Measurements from ENCODE around the gene ZNF23.
"Not testable (repeated sequence)": the region's sequence is repeated elsewhere in the genome, so short reads cannot be mapped to it uniquely, and the experiment has no call there.

ZNF23 gene

GRCh38 chr16:71461686-71462648, at the start of gene ZNF23:
TSS of gene ZNF23 (minus strand) at chr16:71462247. CDS start at chr16:71456796, 5,451 bp downstream.
- H3K9me3 Mint-ChIP-seq: no peaks in the 10 kb centered on the region
- H3K4me3 Mint-ChIP-seq: peak within 1 kb of the TSS; percentile 97
- DNase-seq (ENCODE audit: low spot score in 2 of 2): peak; percentile 71 to 88
- peak within 1 kb of the TSS; percentile 97 for H3K27ac Mint-ChIP-seq
- ATAC-seq: peak; percentile 100
- peaks cover 19% of the 10 kb centered on the region for H3K4me1 Mint-ChIP-seq
- H3K36me3 Mint-ChIP-seq: no peaks in the 10 kb centered on the region

- Mint-ChIP-seq H3K4me1 (no peaks in the 10 kb centered on the region), H3K9me3 (no peaks in the 10 kb centered on the region), H3K27ac (no peak overlapping the region), H3K36me3 (no peaks in the 10 kb centered on the region), H3K4me3 (no peak overlapping the region)
- DNase-seq (ENCODE audit: low spot score in 2 of 2) (no peak), ATAC-seq (no peak)
These were observed 45.0 kb upstream of the ZNF23 start for GRCh38 chr16:71507061-71507460.

- Mint-ChIP-seq H3K9me3 (no peaks in the 10 kb centered on the region), H3K4me1 (no peaks in the 10 kb centered on the region), H3K4me3 (no peak overlapping the region), H3K36me3 (no peaks in the 10 kb centered on the region), H3K27ac (no peak overlapping the region)
- ATAC-seq (no peak), DNase-seq (ENCODE audit: low spot score in 2 of 2) (no peak)
These were observed 42.9 kb upstream of the ZNF23 start for GRCh38 chr16:71504901-71505300.

- H3K9me3 Mint-ChIP-seq; ATAC-seq; H3K4me3 Mint-ChIP-seq; DNase-seq (ENCODE audit: low spot score in 2 of 2); H3K4me1 Mint-ChIP-seq; H3K27ac Mint-ChIP-seq; H3K36me3 Mint-ChIP-seq: not testable (repeated sequence)
These were observed 42.0 kb upstream of the ZNF23 start for GRCh38 chr16:71504051-71504450.

- DNase-seq (ENCODE audit: low spot score in 2 of 2) (no peak), ATAC-seq (no peak)
- no peaks in the 10 kb centered on the region for H3K9me3 Mint-ChIP-seq
- no peak overlapping the region for H3K4me3 Mint-ChIP-seq
- H3K36me3 Mint-ChIP-seq: no peaks in the 10 kb centered on the region
- H3K27ac Mint-ChIP-seq: no peak overlapping the region
- H3K4me1 Mint-ChIP-seq: no peaks in the 10 kb centered on the region
These were observed 39.5 kb upstream of the ZNF23 start for GRCh38 chr16:71501547-71501946.

GRCh38 chr16:71500964-71501363, 38.9 kb upstream of the ZNF23 start:
- no peak overlapping the region for H3K27ac Mint-ChIP-seq
- DNase-seq (ENCODE audit: low spot score in 2 of 2) (no peak), ATAC-seq (no peak)
- H3K9me3 Mint-ChIP-seq: no peaks in the 10 kb centered on the region
- no peaks in the 10 kb centered on the region for H3K36me3 Mint-ChIP-seq
- H3K4me3 Mint-ChIP-seq: no peak overlapping the region
- H3K4me1 Mint-ChIP-seq: no peaks in the 10 kb centered on the region

GRCh38 chr16:71499775-71500364, 37.8 kb upstream of the ZNF23 start:
- Mint-ChIP-seq H3K4me3 (no peak overlapping the region), H3K36me3 (no peaks in the 10 kb centered on the region), H3K4me1 (no peaks in the 10 kb centered on the region), H3K27ac (no peak overlapping the region), H3K9me3 (no peaks in the 10 kb centered on the region)
- DNase-seq (ENCODE audit: low spot score in 2 of 2): peak; percentile 37 to 63
- peak; percentile 70 for ATAC-seq

- Mint-ChIP-seq H3K4me3 (no peak overlapping the region), H3K27ac (no peak overlapping the region), H3K36me3 (no peaks in the 10 kb centered on the region), H3K4me1 (no peaks in the 10 kb centered on the region), H3K9me3 (no peaks in the 10 kb centered on the region)
- DNase-seq (ENCODE audit: low spot score in 2 of 2) (no peak), ATAC-seq (no peak)
These were observed 36.0 kb upstream of the ZNF23 start for GRCh38 chr16:71498031-71498430.

- no peak for ATAC-seq
- Mint-ChIP-seq H3K4me3 (no peak overlapping the region), H3K27ac (no peak overlapping the region), H3K36me3 (no peaks in the 10 kb centered on the region), H3K4me1 (peaks cover 5% of the 10 kb centered on the region), H3K9me3 (no peaks in the 10 kb centered on the region)
- no peak for DNase-seq (ENCODE audit: low spot score in 2 of 2)
These were observed 31.2 kb upstream of the ZNF23 start for GRCh38 chr16:71493213-71493612.

GRCh38 chr16:71492786-71493185, 30.7 kb upstream of the ZNF23 start:
- Mint-ChIP-seq H3K4me3 (no peak overlapping the region), H3K36me3 (no peaks in the 10 kb centered on the region), H3K4me1 (peaks cover 5% of the 10 kb centered on the region), H3K27ac (no peak overlapping the region), H3K9me3 (no peaks in the 10 kb centered on the region)
- DNase-seq (ENCODE audit: low spot score in 2 of 2) (no peak), ATAC-seq (no peak)

GRCh38 chr16:71491054-71491453, 29.0 kb upstream of the ZNF23 start:
- no peak for DNase-seq (ENCODE audit: low spot score in 2 of 2)
- H3K4me1 Mint-ChIP-seq: peaks cover 5% of the 10 kb centered on the region
- no peak for ATAC-seq
- no peaks in the 10 kb centered on the region for H3K36me3 Mint-ChIP-seq
- H3K4me3 Mint-ChIP-seq: no peak overlapping the region
- H3K27ac Mint-ChIP-seq: no peak overlapping the region
- H3K9me3 Mint-ChIP-seq: no peaks in the 10 kb centered on the region

- Mint-ChIP-seq H3K27ac (no peak overlapping the region), H3K4me3 (no peak overlapping the region), H3K4me1 (peaks cover 5% of the 10 kb centered on the region), H3K36me3 (no peaks in the 10 kb centered on the region), H3K9me3 (no peaks in the 10 kb centered on the region)
- no peak for ATAC-seq
- no peak for DNase-seq (ENCODE audit: low spot score in 2 of 2)
These were observed 28.3 kb upstream of the ZNF23 start for GRCh38 chr16:71490361-71490760.

GRCh38 chr16:71489122-71489521, 27.1 kb upstream of the ZNF23 start, which contains the start of gene ZNF19:
TSS of gene ZNF19 (minus strand) at chr16:71489324. CDS start at chr16:71482114, 7,210 bp downstream.
- H3K27ac Mint-ChIP-seq: no peak within 1 kb of the TSS
- DNase-seq (ENCODE audit: low spot score in 2 of 2) (no peak), ATAC-seq (no peak)
- no peak within 1 kb of the TSS for H3K4me3 Mint-ChIP-seq
- H3K4me1 Mint-ChIP-seq: peaks cover 5% of the 10 kb centered on the region
- no peaks in the 10 kb centered on the region for H3K9me3 Mint-ChIP-seq
- H3K36me3 Mint-ChIP-seq: peaks cover 7% of the 10 kb centered on the region

GRCh38 chr16:71484006-71484893, 22.2 kb upstream of the ZNF23 start:
- H3K27ac Mint-ChIP-seq: peak overlapping the region; percentile 85

GRCh38 chr16:71482569-71482968, 20.5 kb upstream of the ZNF23 start:
- ATAC-seq: no peak
- H3K27ac Mint-ChIP-seq: no peak overlapping the region
- H3K4me3 Mint-ChIP-seq: no peak overlapping the region
- peaks cover 26% of the 10 kb centered on the region for H3K36me3 Mint-ChIP-seq
- H3K4me1 Mint-ChIP-seq: peaks cover 31% of the 10 kb centered on the region
- no peak for DNase-seq (ENCODE audit: low spot score in 2 of 2)
- no peaks in the 10 kb centered on the region for H3K9me3 Mint-ChIP-seq

More at GRCh38 chr16:71484006-71484893, 22.2 kb upstream of the ZNF23 start:
- Mint-ChIP-seq H3K9me3 (no peaks in the 10 kb centered on the region), H3K4me1 (peaks cover 31% of the 10 kb centered on the region), H3K36me3 (peaks cover 14% of the 10 kb centered on the region), H3K4me3 (peak overlapping the region; percentile 72)
- DNase-seq (ENCODE audit: low spot score in 2 of 2) (peak; percentile 57 to 86), ATAC-seq (peak; percentile 92)

All from stimulated activated effector memory CD8-positive, alpha-beta T cell treated with anti-CD3 and anti-CD28 coated beads, Interleukin-12 subunit alpha, Interleukin-12 subunit beta, amount 100 ng/mL, for 72 hours (primary cell).